HG03469 (cell line): ENCODE measurements around the gene MARK2.

Source experiments
- ATAC-seq: cut with Tn5 transposase; IDR thresholded peaks from one replicate; pipeline ENCODE4 v1.9.1; 2021; ENCODE audit warnings: mild to moderate bottlenecking, moderate library complexity, moderate number of reproducible peaks; ENCODE audit not compliant: unreplicated experiment

The MARK2 gene

GRCh38 chr11:63907808-63908530 is 69.1 kb downstream of the MARK2 start:
- ATAC-seq: no peak

GRCh38 chr11:63908631-63909401 is 69.9 kb downstream of the MARK2 start:
- ATAC-seq: no peak

- no peak for ATAC-seq
Measured at GRCh38 chr11:63909591-63910506, 70.9 kb downstream of the MARK2 start.

GRCh38 chr11:63910675-63911074 is 71.8 kb downstream of the MARK2 start:
- ATAC-seq: no peak

GRCh38 chr11:63911440-63911839 is 72.5 kb downstream of the MARK2 start:
- ATAC-seq: no peak

- no peak for ATAC-seq
Measured at GRCh38 chr11:63911876-63912275, 73.0 kb downstream of the MARK2 start.

- no peak for ATAC-seq
Measured at GRCh38 chr11:63912678-63913077, 73.8 kb downstream of the MARK2 start.

- no peak for ATAC-seq
Measured at GRCh38 chr11:63913866-63914830, 75.2 kb downstream of the MARK2 start.

- ATAC-seq: no peak
Measured at GRCh38 chr11:63914896-63915691, 76.2 kb downstream of the MARK2 start.

GRCh38 chr11:63915961-63916836 is 77.3 kb downstream of the MARK2 start:
- no peak for ATAC-seq

GRCh38 chr11:63916837-63917691 is 78.2 kb downstream of the MARK2 start, which contains the start of gene RCOR2:
RCOR2 (minus strand) TSS chr11:63917164; CDS start chr11:63916456, 708 bp downstream.
- no peak for ATAC-seq

GRCh38 chr11:63917692-63918506 is 79.0 kb downstream of the MARK2 start:
- no peak for ATAC-seq

- ATAC-seq: no peak
Measured at GRCh38 chr11:63918507-63919191, 79.7 kb downstream of the MARK2 start.

GRCh38 chr11:63919267-63920125 is 80.6 kb downstream of the MARK2 start:
- no peak for ATAC-seq
